Fibroblast of lung (primary cell): ENCODE measurements around the gene CDCP1. TPM values are rescaled to one million over a fixed set of nuclear protein-coding genes. Genes with fewer than 3 reads are reported as not detected.

Experiments used
- DNase-seq, 2 donors: peaks; one replicate each; pipeline versions ENCODE4 v3.0.0 to v3.0.0-alpha.2; 2010; ENCODE audit warnings: low read depth in 2 of 2
- H2AFZ ChIP-seq: 2 replicates; pipeline ENCODE4 v1.5.1; 2012; ENCODE audit warnings: low read length, control low read depth, inconsistent platforms
- H3K27ac ChIP-seq: 2 replicates; pipeline ENCODE4 v1.5.1; 2011; ENCODE audit warnings: low read length, control low read depth; ENCODE audit not compliant: insufficient read depth
- H3K27me3 ChIP-seq: 2 replicates; pipeline ENCODE4 v1.5.1; 2011; ENCODE audit warnings: mild to moderate bottlenecking, low read length; ENCODE audit not compliant: control insufficient read depth, insufficient read depth
- H3K36me3 ChIP-seq: 2 replicates; pipeline ENCODE4 v1.5.1; 2011; ENCODE audit warnings: low read length; ENCODE audit not compliant: control insufficient read depth, insufficient read depth
- H3K4me1 ChIP-seq: 2 replicates; pipeline ENCODE4 v1.5.1; 2011; ENCODE audit warnings: low read length; ENCODE audit not compliant: control insufficient read depth, insufficient read depth; ENCODE audit errors: extremely low read depth
- H3K4me2 ChIP-seq: 2 replicates; pipeline ENCODE4 v1.5.1; 2011; ENCODE audit warnings: low read length, control low read depth; ENCODE audit not compliant: insufficient read depth; ENCODE audit errors: extremely low read depth
- H3K4me3 ChIP-seq, 4 experiments: fragments of 200-600 bp in 1 of 4; sonication (generic) in 1 of 4; replicated peaks in 1 of 4; 2 replicates each; pipeline ENCODE4 v1.5.1; 2011 to 2016; ENCODE audit warnings: low read length in 4 of 4, low read depth in 3 of 4, mild to moderate bottlenecking in 3 of 4, control low read depth in 2 of 4, inconsistent platforms in 1 of 4, mixed read lengths in 1 of 4; ENCODE audit not compliant: insufficient read depth in 1 of 4; ENCODE audit errors: control extremely low read depth in 1 of 4
- H3K79me2 ChIP-seq: 2 replicates; pipeline ENCODE4 v1.5.1; 2012; ENCODE audit warnings: mild to moderate bottlenecking, low read length, inconsistent platforms; ENCODE audit not compliant: control insufficient read depth, insufficient read depth
- H3K9ac ChIP-seq: 2 replicates; pipeline ENCODE4 v1.5.1; 2011; ENCODE audit warnings: mild to moderate bottlenecking, low read length, control low read depth; ENCODE audit not compliant: insufficient read depth
- H3K9me3 ChIP-seq: 2 replicates; pipeline ENCODE4 v1.5.1; 2012; ENCODE audit warnings: low read depth, low read length; ENCODE audit not compliant: control insufficient read depth, insufficient read depth
- H4K20me1 ChIP-seq: 2 replicates; pipeline ENCODE4 v1.5.1; 2011; ENCODE audit warnings: low read length; ENCODE audit not compliant: control insufficient read depth, insufficient read depth; ENCODE audit errors: extremely low read depth
- EZH2 ChIP-seq: IDR thresholded peaks from 2 replicates; pipeline ENCODE4 v1.5.1; 2012; ENCODE audit warnings: low read length, control low read depth, mild to moderate bottlenecking; ENCODE audit errors: missing control alignments
- polyA plus RNA-seq, 2 donors: library from polyadenylated mRNA; depleted of rRNA in 1 of 2; stranded (reverse) in 1 of 2; unstranded in 1 of 2; fragments of >200 nt; gene quantifications; 2 replicates each; pipeline ENCODE4 v1.2.1, GENCODE V29; 2011 to 2012; ENCODE audit warnings: missing spikeins in 1 of 2
- total RNA-seq: library from RNA; depleted of rRNA; stranded (reverse); fragments of >200 nt; gene quantifications from 2 replicates; pipeline ENCODE4 v1.2.1, GENCODE V29; 2014
- TF ChIP-seq, protein P1 (sequence below), 2 donors: IDR thresholded peaks in 1 of 2; conservative IDR thresholded peaks in 1 of 2; 1 replicate in 1 of 2; 2 replicates in 1 of 2; pipeline ENCODE4 v1.5.1; 2011 to 2012; ENCODE audit warnings: low read length in 2 of 2, control low read depth in 1 of 2, inconsistent platforms in 1 of 2, low read depth in 1 of 2, mild to moderate bottlenecking in 1 of 2

CDCP1 gene
- total and polyA plus RNA-seq, 2 donors (not counting 1 experiment from before 2014, with no cell fraction given): 25.6 to 56.1 TPM

DNA sequence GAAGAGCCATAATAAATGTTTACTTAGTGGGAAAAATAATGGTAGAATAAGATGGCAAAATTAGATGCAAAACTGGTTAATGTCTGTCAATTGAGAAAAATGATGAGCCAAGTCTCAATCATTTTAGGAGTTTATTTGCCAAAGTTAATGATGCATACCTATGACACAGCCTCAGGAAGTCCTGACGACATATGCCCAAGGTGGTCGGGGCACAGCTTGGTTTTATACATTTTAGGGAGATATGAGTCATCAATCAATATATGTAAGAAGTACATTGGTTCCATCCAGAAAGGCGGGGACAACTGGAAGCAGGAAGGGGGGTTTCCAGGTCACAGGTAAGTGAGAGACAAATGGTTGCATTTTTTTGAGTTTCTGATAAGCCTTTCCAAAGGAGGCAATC is 88.6 kb downstream of the CDCP1 start:
- Histone ChIP-seq H3K27me3 (no peaks in the 10 kb centered on the region), H3K36me3 (no peaks in the 10 kb centered on the region), H3K4me2 (no peak overlapping the region), H2AFZ (no peak overlapping the region), H3K4me1 (peaks cover 36% of the 10 kb centered on the region), H3K9me3 (no peaks in the 10 kb centered on the region), H3K9ac (no peak overlapping the region), H3K4me3 (no peak overlapping the region), H3K79me2 (no peaks in the 10 kb centered on the region), H4K20me1 (no peaks in the 10 kb centered on the region), H3K27ac (peak overlapping the region; percentile 88)
- DNase-seq: no peak
- no peak for TF ChIP-seq EZH2
- TF ChIP-seq, protein P1, sequence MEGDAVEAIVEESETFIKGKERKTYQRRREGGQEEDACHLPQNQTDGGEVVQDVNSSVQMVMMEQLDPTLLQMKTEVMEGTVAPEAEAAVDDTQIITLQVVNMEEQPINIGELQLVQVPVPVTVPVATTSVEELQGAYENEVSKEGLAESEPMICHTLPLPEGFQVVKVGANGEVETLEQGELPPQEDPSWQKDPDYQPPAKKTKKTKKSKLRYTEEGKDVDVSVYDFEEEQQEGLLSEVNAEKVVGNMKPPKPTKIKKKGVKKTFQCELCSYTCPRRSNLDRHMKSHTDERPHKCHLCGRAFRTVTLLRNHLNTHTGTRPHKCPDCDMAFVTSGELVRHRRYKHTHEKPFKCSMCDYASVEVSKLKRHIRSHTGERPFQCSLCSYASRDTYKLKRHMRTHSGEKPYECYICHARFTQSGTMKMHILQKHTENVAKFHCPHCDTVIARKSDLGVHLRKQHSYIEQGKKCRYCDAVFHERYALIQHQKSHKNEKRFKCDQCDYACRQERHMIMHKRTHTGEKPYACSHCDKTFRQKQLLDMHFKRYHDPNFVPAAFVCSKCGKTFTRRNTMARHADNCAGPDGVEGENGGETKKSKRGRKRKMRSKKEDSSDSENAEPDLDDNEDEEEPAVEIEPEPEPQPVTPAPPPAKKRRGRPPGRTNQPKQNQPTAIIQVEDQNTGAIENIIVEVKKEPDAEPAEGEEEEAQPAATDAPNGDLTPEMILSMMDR (conservative IDR thresholded peaks at IDR 0.05 in 1 of 2, IDR thresholded peaks at IDR 0.05 in 1 of 2; ENCODE audit: low read depth in 1 of 2, low read length in 2 of 2): no peak

DNA sequence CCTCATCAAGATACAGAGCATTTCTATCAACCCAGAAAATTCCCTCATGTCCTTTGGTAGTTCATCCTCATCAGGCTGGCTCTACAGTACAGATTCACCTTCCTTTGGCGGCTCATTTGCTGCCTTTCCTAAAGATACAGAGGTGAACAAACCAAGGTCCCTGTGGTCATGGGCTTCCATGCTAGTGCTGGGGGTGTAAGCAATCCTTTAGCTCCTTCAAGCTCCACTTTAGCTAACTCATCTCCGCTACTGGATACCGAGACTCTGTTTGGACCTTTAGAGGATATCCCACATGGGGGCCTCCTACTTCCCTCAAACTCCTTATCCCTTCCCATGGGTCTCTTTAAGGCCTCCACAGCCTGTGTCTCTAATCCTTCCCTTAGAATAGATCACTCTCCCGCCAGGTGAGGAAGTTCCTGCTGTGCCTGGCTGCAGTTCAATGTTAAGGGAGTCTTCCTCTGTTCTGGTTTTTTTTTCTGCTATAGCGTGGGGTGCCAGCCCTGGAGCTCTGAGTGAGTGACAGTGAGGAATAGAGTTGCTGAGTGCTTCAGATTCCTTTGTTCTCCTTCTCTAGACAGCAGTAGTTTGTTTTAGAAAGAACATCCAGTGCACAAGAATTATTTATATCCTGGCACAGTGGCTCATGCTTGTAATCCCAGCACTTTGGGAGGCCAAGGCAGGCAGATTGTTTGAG is 89.4 kb downstream of the CDCP1 start:
- peak in 1 of 2 donors; percentile 28 for DNase-seq
- Histone ChIP-seq H4K20me1 (no peaks in the 10 kb centered on the region), H3K36me3 (no peaks in the 10 kb centered on the region), H3K4me1 (peaks cover 36% of the 10 kb centered on the region), H3K27ac (peak overlapping the region; percentile 88), H3K4me2 (no peak overlapping the region), H3K9ac (no peak overlapping the region), H3K27me3 (no peaks in the 10 kb centered on the region), H2AFZ (no peak overlapping the region), H3K4me3 (no peak overlapping the region), H3K9me3 (no peaks in the 10 kb centered on the region), H3K79me2 (no peaks in the 10 kb centered on the region)
- TF ChIP-seq, protein P1 (conservative IDR thresholded peaks at IDR 0.05 in 1 of 2, IDR thresholded peaks at IDR 0.05 in 1 of 2; ENCODE audit: low read depth in 1 of 2, low read length in 2 of 2): no peak
- TF ChIP-seq EZH2: no peak

DNA sequence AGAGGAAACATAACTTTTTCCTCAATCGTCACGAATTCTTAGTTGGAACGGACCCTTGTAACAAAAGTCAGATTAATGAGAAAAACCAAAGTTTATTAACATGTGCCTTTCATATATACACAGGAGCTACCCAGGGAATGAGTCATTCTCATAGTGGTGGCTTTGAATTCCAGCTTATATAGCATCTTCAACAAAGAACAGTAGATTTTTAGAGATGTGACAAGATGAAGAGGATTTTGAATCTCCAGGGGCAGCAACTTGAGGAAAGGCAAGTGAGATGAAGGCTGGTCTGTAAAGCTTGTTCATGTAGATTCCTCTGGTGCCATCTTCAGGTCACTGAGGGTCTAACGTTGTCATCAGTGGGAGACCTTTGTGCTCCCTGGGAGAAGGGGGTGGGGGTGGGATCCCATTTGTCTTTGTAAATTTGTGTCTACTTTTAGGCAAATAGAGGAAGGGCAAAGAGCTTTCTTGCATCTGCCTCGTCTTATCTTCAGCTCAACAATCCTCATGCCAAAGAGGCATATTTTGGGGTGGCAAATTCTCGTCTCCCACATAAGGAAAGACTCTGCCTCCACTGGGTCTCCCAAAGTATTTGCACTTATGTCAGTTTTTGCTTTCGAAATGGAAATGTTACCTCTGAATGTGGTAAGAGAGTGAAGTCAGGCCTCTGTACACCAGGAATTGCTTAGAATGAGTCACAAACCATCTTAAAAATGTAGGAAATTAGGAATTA is 90.6 kb downstream of the CDCP1 start:
- Histone ChIP-seq H2AFZ (no peak overlapping the region), H3K36me3 (no peaks in the 10 kb centered on the region), H3K79me2 (no peaks in the 10 kb centered on the region), H3K27me3 (no peaks in the 10 kb centered on the region), H3K4me3 (peak overlapping the region in 2 of 4 experiments; percentile 23 to 30), H3K9ac (peak overlapping the region; percentile 5), H3K4me2 (peak overlapping the region; percentile 30), H3K9me3 (no peaks in the 10 kb centered on the region), H3K27ac (peak overlapping the region; percentile 88), H3K4me1 (peaks cover 25% of the 10 kb centered on the region), H4K20me1 (no peaks in the 10 kb centered on the region)
- peak; percentile 91 to 94 for DNase-seq
- TF ChIP-seq, protein P1 (conservative IDR thresholded peaks at IDR 0.05 in 1 of 2, IDR thresholded peaks at IDR 0.05 in 1 of 2; ENCODE audit: low read depth in 1 of 2, low read length in 2 of 2): peak; percentile 2 to 10
- TF ChIP-seq EZH2: no peak
